ENCODE data around the gene STYX. TPM values are rescaled to one million over a fixed set of nuclear protein-coding genes. Genes with fewer than 3 reads are reported as not detected.
A peak's percentile ranks its signal among the peaks of the same experiment; 100 is the strongest.

The STYX gene
- total RNA-seq, 1 experiment from 2014 or later: 22.8 TPM

GRCh38 chr14:52693036-52693435 lies 36.9 kb upstream of the STYX start (continued):
- TF ChIP-seq ESRRA (CRISPR knock-in tag; IDR thresholded peaks at IDR 0.05; ENCODE audit: borderline replicate concordance) (no peak), TCF7 (CRISPR knock-in tag; IDR thresholded peaks at IDR 0.05; ENCODE audit: low read depth) (no peak), NR1H2 (CRISPR knock-in tag; IDR thresholded peaks at IDR 0.05) (no peak), NR2C2 (CRISPR knock-in tag; IDR thresholded peaks at IDR 0.05) (no peak), ELF4 (CRISPR knock-in tag; IDR thresholded peaks at IDR 0.05; ENCODE audit: low read depth) (no peak), PRDM15 (CRISPR knock-in tag; IDR thresholded peaks at IDR 0.05) (no peak), RORB (CRISPR knock-in tag; IDR thresholded peaks at IDR 0.05) (no peak)

- H3K4me3 Mint-ChIP-seq: peak overlapping the region; percentile 51
- no peaks in the 10 kb centered on the region; the same call in none of the 2 replicates for H3K27me3 Mint-ChIP-seq (ENCODE audit: low read depth)
- no peaks in the 10 kb centered on the region for H3K9me3 Mint-ChIP-seq
- TF ChIP-seq ARID4B (CRISPR knock-in tag; IDR thresholded peaks at IDR 0.05; ENCODE audit: borderline replicate concordance) (no peak), RELA (CRISPR knock-in tag; IDR thresholded peaks at IDR 0.05; ENCODE audit: borderline replicate concordance) (no peak), ZNF263 (CRISPR knock-in tag; IDR thresholded peaks at IDR 0.05; ENCODE audit: low read depth) (no peak), NR2C2 (CRISPR knock-in tag; IDR thresholded peaks at IDR 0.05) (no peak), JUN (CRISPR knock-in tag; IDR thresholded peaks at IDR 0.05) (no peak), GTF2I (CRISPR knock-in tag; conservative IDR thresholded peaks at IDR 0.05) (no peak), PRDM15 (CRISPR knock-in tag; IDR thresholded peaks at IDR 0.05) (no peak), FOXP4 (CRISPR knock-in tag; IDR thresholded peaks at IDR 0.05) (no peak), HMGA2 (CRISPR knock-in tag; IDR thresholded peaks at IDR 0.05) (no peak), ZNF396 (CRISPR knock-in tag; IDR thresholded peaks at IDR 0.05; ENCODE audit: borderline replicate concordance) (no peak), ELF4 (CRISPR knock-in tag; IDR thresholded peaks at IDR 0.05; ENCODE audit: low read depth) (no peak), ZNF219 (CRISPR knock-in tag; IDR thresholded peaks at IDR 0.05; ENCODE audit: borderline replicate concordance) (no peak), E2F1 (CRISPR knock-in tag; IDR thresholded peaks at IDR 0.05) (no peak), GRHL2 (CRISPR knock-in tag; IDR thresholded peaks at IDR 0.05; ENCODE audit: insufficient replicate concordance, severe bottlenecking) (no peak), NFATC4 (CRISPR knock-in tag; IDR thresholded peaks at IDR 0.05) (no peak)
- ChIA-PET POLR2A (no interaction called here), CTCF (no interaction called here)
- no peak for ATAC-seq
- no peak overlapping the region for H3K27ac Mint-ChIP-seq
- peaks cover 28% of the 10 kb centered on the region for H3K4me1 Mint-ChIP-seq
- DNase-seq (ENCODE audit: low spot score): no peak
- H3K36me3 Mint-ChIP-seq: no peaks in the 10 kb centered on the region
Measured at GRCh38 chr14:52693532-52693931, 36.4 kb upstream of the STYX start.
